GM18526 (cell line): ENCODE measurements around the gene HK3.

Experiments
- POLR2A ChIP-seq: IDR thresholded peaks from 3 replicates; pipeline ENCODE4 v1.6.1; 2011; ENCODE audit not compliant: insufficient read length; ENCODE audit errors: extremely low read depth

The HK3 gene

DNA sequence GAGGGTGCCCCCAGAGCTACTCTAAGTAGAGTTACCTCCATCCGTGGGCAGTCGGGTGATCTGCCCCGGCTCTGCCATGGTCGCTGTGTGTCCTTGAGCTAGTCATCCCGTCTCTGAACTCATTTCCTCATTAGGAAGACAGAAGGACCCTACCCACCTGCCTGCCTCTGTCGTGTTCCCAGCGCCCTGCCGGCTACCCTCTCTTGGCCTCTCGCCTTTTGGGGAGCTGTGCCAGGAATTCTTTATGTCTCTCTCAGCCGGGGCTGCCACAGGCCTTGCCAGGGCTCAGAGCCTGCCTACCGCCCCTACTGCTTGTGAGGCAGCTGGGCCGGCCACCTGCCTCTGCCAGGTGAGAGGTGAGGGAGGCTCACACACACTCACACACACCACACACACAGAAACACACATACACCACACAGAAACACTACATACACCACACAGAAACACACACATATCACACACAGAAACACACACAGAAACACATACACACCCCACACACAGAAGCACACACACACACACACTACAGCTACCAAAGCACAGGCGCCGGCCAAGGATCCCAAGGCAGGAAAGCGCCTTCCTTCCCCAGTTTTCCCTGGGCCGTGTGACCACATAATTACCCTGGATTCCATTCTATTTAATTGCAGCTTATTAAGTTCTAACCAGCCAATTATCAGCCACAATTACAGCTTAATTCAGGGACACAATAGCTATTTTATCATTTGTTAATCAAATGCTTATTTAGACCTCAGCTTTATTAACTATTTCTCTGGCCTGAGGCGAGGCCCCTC, 47.1 kb downstream of the HK3 start:
- TF ChIP-seq POLR2A: no peak

GRCh38 chr5:176851380-176851779, 47.8 kb downstream of the HK3 start:
- no peak for TF ChIP-seq POLR2A

GRCh38 chr5:176850371-176851245, 48.5 kb downstream of the HK3 start:
- TF ChIP-seq POLR2A: no peak

DNA sequence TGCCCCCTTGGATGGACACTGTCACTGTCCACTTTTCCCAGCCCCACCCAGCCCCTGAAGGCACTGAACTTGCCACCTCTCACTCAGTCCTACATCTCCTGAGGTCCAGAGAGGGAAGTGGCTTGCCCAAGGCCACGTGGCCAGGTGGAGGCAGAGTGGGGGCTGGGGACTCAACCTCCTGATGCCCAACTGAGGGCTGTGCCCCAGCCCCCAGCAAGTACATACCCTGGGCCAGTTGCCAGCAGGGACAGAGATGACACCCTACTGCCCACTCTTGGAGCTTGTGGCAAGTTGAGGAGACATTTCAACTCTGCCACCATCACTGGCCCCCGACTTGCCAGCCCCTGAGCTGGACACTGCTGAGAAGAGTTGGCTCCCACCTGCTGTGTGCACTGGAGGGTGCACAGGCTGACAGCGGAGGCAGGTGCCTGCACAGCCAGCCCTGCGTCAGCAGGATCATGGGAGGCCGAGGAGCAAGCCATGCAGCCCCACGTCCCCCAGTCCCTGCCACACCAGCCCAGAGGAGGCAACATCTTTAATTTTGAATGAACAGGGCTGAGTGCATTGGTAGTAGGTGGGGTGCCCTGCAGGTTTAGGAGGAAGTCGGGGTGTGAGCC, 49.4 kb downstream of the HK3 start:
- no peak for TF ChIP-seq POLR2A

DNA sequence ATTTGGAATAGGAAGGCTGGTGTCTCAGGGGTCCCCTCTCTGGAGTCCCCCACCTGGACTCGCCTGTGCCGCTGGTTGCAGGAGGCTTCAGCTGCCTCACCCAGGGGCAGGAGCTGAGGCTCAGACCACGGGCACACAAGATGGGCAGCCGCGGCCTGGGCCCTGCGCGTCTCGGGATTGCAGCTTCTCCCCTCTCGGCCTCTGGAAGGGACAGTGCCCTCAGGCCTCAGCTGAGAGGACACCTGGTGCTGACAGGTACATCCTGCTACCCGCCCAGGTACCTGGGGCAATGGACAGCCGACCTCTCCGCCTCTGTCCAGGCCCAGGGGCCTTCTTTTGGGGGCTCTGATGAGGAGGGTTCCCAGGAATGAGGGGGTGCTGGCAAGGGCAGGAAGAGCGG, 50.5 kb downstream of the HK3 start:
- no peak for TF ChIP-seq POLR2A

DNA sequence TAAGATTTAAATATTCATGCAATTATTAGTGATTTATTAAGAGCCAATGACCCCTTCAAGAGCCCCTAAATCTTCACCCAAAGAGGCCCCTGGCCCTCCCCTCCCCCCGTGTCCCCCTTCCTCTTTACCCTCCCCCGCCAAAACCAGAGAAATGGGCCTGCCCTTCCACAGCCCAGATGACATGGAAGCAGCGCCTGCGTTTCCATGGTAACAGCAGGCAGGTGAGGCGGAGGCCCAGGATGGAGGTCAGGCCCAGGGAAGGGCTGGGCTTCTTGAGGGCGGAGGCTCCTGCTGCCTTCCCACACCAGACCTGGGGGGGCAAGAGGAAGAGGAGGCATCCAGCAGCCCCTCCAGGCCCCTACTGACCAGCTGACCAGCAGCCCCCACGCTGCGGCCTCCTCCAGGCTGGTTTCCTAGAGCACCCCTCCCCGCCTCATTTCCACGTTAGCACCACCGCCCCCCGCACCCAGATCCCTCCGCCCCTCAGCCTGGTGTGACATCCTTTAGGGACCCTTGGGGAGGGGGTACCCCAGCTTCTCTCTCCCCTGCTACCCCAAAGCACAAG, 51.3 kb downstream of the HK3 start:
- TF ChIP-seq POLR2A: no peak

DNA sequence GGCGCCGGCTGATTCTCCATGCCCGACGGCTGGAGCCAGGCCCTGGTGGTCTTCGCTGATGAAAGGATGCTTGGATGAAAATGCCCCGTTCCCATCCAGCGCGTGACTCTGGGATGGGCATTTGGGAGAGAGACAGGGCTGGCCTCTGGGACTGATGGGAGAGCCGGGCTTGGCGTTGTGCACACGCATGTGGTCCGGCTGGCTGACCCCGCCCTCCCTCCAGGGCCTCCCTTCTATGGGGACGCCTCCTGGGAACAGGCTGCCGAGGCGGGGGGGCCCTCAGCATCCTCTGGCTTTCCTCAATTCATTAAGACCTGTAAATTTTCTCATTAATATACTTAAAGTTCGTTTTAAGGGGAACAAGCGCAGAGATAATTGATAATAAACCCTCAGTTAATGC, 52.0 kb downstream of the HK3 start:
- TF ChIP-seq POLR2A: no peak

DNA sequence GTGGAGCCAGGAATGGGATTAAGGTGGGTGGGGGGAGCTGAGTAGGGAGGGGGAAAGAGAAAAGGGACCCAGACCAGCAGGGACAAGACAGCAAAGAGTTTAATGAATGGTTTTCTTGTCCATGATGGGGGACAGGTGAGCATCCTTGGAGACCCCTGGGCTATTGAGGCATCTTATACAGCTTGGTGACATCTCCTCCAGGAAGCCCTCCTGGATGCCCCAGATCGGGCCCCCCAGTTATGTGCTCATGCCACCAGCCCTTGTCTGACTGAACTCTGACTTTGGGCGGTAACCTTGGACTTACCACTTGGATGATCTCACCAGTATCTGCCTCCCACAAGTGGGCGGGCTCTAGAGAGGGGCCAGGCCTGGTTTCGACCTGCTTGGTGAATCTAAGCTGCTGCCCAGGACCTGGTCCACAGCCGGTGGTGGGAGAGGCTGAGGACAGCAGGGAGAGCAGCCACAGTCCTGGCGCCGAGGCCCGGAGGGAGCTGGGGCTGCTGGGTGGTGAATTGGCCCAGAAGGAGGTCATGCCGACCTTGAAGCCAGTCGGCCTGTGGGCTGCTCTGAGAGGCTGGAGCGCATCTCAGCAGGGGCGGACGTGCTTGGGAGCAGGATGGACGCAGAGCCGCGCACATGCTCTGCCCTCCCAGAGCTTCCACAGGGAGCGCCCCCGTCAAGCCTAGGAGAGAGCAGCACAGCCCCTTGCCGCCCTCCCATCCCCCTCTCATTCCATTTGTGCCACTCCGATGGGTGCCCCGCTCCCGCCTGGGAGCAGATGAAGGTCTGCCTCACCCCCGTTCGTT, 52.6 kb downstream of the HK3 start:
- no peak for TF ChIP-seq POLR2A

DNA sequence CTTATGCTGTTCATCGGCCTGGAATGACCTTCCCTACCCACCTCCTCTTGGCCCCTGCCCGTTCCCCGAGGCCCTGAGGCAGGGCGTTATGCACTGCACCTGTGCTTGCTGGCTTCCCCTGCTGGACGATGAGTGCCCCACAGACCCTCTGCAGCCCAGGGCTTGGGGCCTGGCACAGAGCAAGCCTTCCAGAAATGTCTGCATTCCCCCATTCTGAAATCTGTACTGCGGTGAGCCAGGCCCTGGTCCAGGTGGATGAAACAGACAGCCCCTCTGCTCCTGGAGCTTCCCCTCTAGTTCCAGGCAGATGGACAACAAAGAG, 53.8 kb downstream of the HK3 start:
- TF ChIP-seq POLR2A: no peak

DNA sequence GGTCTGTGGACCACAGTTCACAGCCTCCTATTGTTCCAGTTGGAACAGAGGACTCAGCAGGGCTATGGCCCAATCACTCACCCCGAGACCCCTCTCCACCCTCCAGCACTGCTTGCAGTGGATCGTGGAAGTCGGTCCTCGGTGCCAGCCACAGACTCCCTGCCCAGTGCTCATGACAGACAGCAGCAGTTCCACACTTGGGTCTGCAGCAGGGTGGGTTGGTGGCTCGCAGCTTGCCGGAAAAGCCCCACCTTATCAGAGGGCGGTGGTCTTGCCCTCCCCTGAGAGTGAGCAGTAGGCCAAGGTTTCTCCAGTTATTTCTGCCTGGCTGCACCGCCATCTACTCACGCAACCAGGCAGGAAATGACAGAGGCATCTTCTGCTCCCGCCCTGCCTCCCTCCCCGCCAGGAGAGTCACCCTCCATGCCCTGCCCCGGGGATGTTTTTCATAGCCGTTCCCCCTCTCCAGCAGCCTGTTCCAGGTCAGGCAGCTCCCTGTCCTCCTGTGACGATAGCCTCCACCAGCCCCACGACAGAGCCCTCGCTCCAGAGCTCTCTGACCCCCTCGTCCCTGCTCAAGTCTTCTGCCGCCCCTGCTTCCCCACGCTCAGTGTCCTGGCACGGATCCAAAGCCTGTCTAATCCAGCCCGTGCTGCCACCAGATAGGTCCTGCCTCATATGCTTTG, 54.3 kb downstream of the HK3 start:
- TF ChIP-seq POLR2A: no peak

- no peak for TF ChIP-seq POLR2A
Measured at GRCh38 chr5:176844281-176844680, 54.9 kb downstream of the HK3 start.

- no peak for TF ChIP-seq POLR2A
Measured at GRCh38 chr5:176843673-176844072, 55.5 kb downstream of the HK3 start.

GRCh38 chr5:176837707-176838115, 61.4 kb downstream of the HK3 start:
- TF ChIP-seq POLR2A: no peak
